Natural killer cell (primary cell): Measurements from ENCODE around the gene TRAF3IP3. TPM values are rescaled to one million over a fixed set of nuclear protein-coding genes. Genes with fewer than 3 reads are reported as not detected.
A peak's percentile ranks its signal among the peaks of the same experiment; 100 is the strongest.

Experiments
- ATAC-seq, 3 donors: fragments of 150-1000 bp in 2 of 3; fragments of 200-7000 bp in 1 of 3; cut with Tn5 transposase; 1 replicate in 1 of 3; 2 replicates in 2 of 3; pipeline ENCODE4 v1.10.0; 2021; ENCODE audit warnings: mild to moderate bottlenecking in 2 of 3, moderate library complexity in 2 of 3
- DNase-seq, 2 donors: peaks; one replicate each; pipeline versions ENCODE4 v3.0.0 to v3.0.0-alpha.2; 2013 to 2021; ENCODE audit warnings: mixed read lengths in 1 of 2
- H3K27ac ChIP-seq: one replicate; pipeline ENCODE4 v1.5.1; 2013; ENCODE audit warnings: mild to moderate bottlenecking, low read length
- H3K27me3 ChIP-seq: one replicate; pipeline ENCODE4 v1.6.1; 2013; ENCODE audit warnings: low read length; ENCODE audit not compliant: control insufficient read depth, insufficient read depth
- H3K36me3 ChIP-seq: one replicate; pipeline ENCODE4 v1.6.1; 2013; ENCODE audit warnings: low read length; ENCODE audit not compliant: control insufficient read depth, insufficient read depth
- H3K4me1 ChIP-seq: one replicate; pipeline ENCODE4 v1.6.1; 2013; ENCODE audit warnings: low read length; ENCODE audit not compliant: control insufficient read depth, insufficient read depth
- H3K4me3 ChIP-seq: one replicate; pipeline ENCODE4 v1.5.1; 2013; ENCODE audit warnings: low read length
- H3K9me3 ChIP-seq: one replicate; pipeline ENCODE4 v1.6.1; 2013; ENCODE audit warnings: low read length; ENCODE audit not compliant: control insufficient read depth, insufficient read depth
- H3K27ac Mint-ChIP-seq, 2 donors: one replicate each; pipeline ENCODE4 v1.8.0; 2022; ENCODE audit warnings: mild to moderate bottlenecking in 2 of 2, mixed read lengths in 2 of 2, moderate library complexity in 1 of 2
- H3K27me3 Mint-ChIP-seq, 2 donors: one replicate each; pipeline ENCODE4 v1.8.0; 2022; ENCODE audit warnings: low read depth in 2 of 2, mixed read lengths in 2 of 2
- H3K36me3 Mint-ChIP-seq: one replicate; pipeline ENCODE4 v1.8.0; 2022; ENCODE audit warnings: mixed read lengths
- H3K4me1 Mint-ChIP-seq, 2 donors: one replicate each; pipeline ENCODE4 v1.8.0; 2022; ENCODE audit warnings: mixed read lengths in 2 of 2
- H3K4me3 Mint-ChIP-seq: one replicate; pipeline ENCODE4 v1.8.0; 2022; ENCODE audit warnings: mild to moderate bottlenecking, moderate library complexity, mixed read lengths
- H3K9me3 Mint-ChIP-seq, 2 donors: one replicate each; pipeline ENCODE4 v1.8.0; 2022; ENCODE audit warnings: mixed read lengths in 2 of 2
- CTCF ChIP-seq: fragments of 200-600 bp; IDR thresholded peaks from one replicate; pipeline ENCODE4 v1.8.0; 2022; ENCODE audit warnings: antibody characterized with exemption
- WGBS: methylation state at CpG from one replicate; pipeline ENCODE4 v1.1.7; 2013; ENCODE audit warnings: missing lambda C conversion rate; ENCODE audit not compliant: insufficient coverage; 5-methylcytosine and 5-hydroxymethylcytosine counted together
- intact Hi-C: fragments of 100-400 bp; cut with micrococcal nuclease; formaldehyde crosslinking; loops from one replicate; pipeline ENCODE4 v1.14.2; 2022
- total RNA-seq, 4 donors: library from RNA; stranded (reverse); fragments of 120-200 nt in 1 of 4; gene quantifications; one replicate each; pipeline versions ENCODE4 v1.2.3 to v1.2.4, GENCODE V29; 2013 to 2022

TRAF3IP3 gene
- total RNA-seq, 3 donors from 2014 or later (not counting 1 experiment from before 2014, with no cell fraction given): 273 to 354 (median 287) TPM

- 100% methylated on average over 1 of the region's 1 CpG for WGBS
- TF ChIP-seq CTCF: no peak
- H3K36me3 ChIP-seq: no peaks in the 10 kb centered on the region
- intact Hi-C loops: no loop called here
- DNase-seq: no peak
- no peak overlapping the region for H3K27ac ChIP-seq
- no peak overlapping the region for H3K4me3 ChIP-seq
- Mint-ChIP-seq H3K27ac (no peak overlapping the region), H3K9me3 (no peaks in the 10 kb centered on the region), H3K36me3 (no peaks in the 10 kb centered on the region), H3K4me3 (no peak overlapping the region), H3K4me1 (peaks cover 4 to 24% of the 10 kb centered on the region in 2 donors), H3K27me3 (peaks cover 0 to 5% of the 10 kb centered on the region in 2 donors)
- H3K4me1 ChIP-seq: peaks cover 13% of the 10 kb centered on the region
- no peaks in the 10 kb centered on the region for H3K27me3 ChIP-seq
- H3K9me3 ChIP-seq: no peaks in the 10 kb centered on the region
- no peak for ATAC-seq
Measured at GRCh38 chr1:209803568-209803967, 47.7 kb downstream of the TRAF3IP3 start.

- ATAC-seq (no peak), DNase-seq (no peak)
- no peaks in the 10 kb centered on the region for H3K36me3 ChIP-seq
- H3K27me3 ChIP-seq: no peaks in the 10 kb centered on the region
- peaks cover 13% of the 10 kb centered on the region for H3K4me1 ChIP-seq
- intact Hi-C loops: no loop called here
- no peaks in the 10 kb centered on the region for H3K9me3 ChIP-seq
- no peak for TF ChIP-seq CTCF
- no peak overlapping the region for H3K27ac ChIP-seq
- peak overlapping the region; percentile 81 to 89 for H3K27ac Mint-ChIP-seq
- H3K4me3 Mint-ChIP-seq: peak overlapping the region; percentile 88
- H3K36me3 Mint-ChIP-seq: no peaks in the 10 kb centered on the region
- WGBS: 64% methylated on average over 18 of the region's 19 CpGs
- H3K27me3 Mint-ChIP-seq: peaks cover 0 to 5% of the 10 kb centered on the region in 2 donors
- H3K4me3 ChIP-seq: peak overlapping the region; percentile 41
- peaks cover 4 to 24% of the 10 kb centered on the region in 2 donors for H3K4me1 Mint-ChIP-seq
- no peaks in the 10 kb centered on the region for H3K9me3 Mint-ChIP-seq
Measured at GRCh38 chr1:209805341-209805781, 49.5 kb downstream of the TRAF3IP3 start.

- ATAC-seq: peak; percentile 95 to 98 (median 97)
- 8% methylated on average over 45 of the region's 46 CpGs for WGBS
- peak; percentile 66 to 73 for DNase-seq
- Mint-ChIP-seq H3K27me3 (peaks cover 0 to 5% of the 10 kb centered on the region in 2 donors), H3K4me1 (peaks cover 4 to 24% of the 10 kb centered on the region in 2 donors), H3K4me3 (peak within 1 kb of the TSS; percentile 88), H3K9me3 (no peaks in the 10 kb centered on the region), H3K27ac (peak within 1 kb of the TSS; percentile 81 to 89), H3K36me3 (no peaks in the 10 kb centered on the region)
- no peaks in the 10 kb centered on the region for H3K9me3 ChIP-seq
- H3K27ac ChIP-seq: peak within 1 kb of the TSS; percentile 36
- no peak for TF ChIP-seq CTCF
- peaks cover 13% of the 10 kb centered on the region for H3K4me1 ChIP-seq
- no peaks in the 10 kb centered on the region for H3K27me3 ChIP-seq
- intact Hi-C loops: no loop called here
- peak within 1 kb of the TSS; percentile 41 for H3K4me3 ChIP-seq
- H3K36me3 ChIP-seq: no peaks in the 10 kb centered on the region
Measured at GRCh38 chr1:209805875-209806760, 50.3 kb downstream of the TRAF3IP3 start, which contains the start of gene IRF6. TSS of gene IRF6 (minus strand) at chr1:209806142. CDS start at chr1:209801413, 4,729 bp downstream.
